NCI-H187 (cell line): ENCODE results near the gene CTNNA2.
"Not testable (repeated sequence)": the region's sequence is repeated elsewhere in the genome, so short reads cannot be mapped to it uniquely, and the experiment has no call there.

Source experiments
- DNase-seq, 2 experiments: peaks; one replicate each; lab custom pipeline; 2025; lab: John Stamatoyannopoulos, UW

CTNNA2 gene

DNA sequence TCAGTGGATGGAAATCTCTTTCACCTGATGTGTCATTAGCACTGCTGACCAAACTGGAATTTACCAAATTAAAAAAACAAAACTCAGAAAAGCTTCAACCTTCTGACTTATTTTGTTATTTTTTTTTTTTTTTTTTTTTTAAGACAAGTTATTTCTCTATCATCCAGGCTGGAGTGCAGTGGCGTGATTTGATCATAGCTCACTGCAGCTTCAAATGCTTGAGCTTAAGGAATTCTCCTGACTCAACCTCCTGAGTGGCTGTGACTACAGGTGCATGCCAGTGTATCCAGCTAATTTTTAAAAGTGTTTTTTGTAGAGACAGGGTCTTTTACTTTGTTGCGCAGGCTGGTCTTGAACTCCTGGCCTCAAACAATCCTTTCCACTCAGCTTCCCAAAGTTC is 636.1 kb downstream of the CTNNA2 start:
- no peak for DNase-seq

DNA sequence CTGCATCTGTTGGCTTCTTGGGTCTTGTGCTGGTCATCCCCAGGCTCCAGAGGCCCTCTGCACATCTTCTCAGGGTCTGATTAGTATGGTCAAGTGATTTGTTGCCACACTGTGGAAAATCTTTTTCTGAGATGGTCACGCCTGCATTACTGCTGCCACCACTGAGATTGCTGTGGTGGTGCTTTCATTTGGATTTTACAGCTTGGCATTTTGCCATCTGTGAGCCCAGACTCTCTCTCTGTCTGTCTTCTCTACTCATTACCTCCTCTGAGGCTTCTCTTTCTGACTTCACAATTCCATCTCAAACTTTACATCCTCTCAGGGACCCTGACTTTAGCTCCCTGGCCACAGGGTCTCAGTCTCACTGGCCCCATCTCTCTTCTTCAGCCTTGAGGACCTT is 637.1 kb downstream of the CTNNA2 start:
- DNase-seq = no peak

GRCh38 chr2:80151248-80151647 is 638.4 kb downstream of the CTNNA2 start:
- no peak for DNase-seq

DNA sequence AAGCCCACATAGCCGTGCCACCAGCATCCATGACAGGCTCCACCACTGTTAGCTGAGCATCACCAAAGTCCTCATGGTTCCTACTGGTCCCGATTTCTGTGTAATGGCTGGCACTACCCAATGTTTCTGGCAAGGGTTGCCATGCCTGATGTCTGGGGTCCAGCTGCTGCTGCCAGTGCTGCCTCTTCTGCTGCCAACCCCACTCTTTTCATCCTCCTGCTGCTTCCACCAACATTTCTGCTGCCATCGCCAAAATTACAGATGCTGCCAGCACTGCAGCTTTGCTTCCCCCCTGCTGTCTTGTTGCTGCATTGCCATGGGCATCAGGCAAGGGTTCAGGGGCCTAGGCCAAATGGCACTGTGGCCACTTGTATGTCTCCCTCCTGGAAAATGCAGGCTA is 638.8 kb downstream of the CTNNA2 start:
- no peak for DNase-seq

GRCh38 chr2:80153151-80153550 is 640.3 kb downstream of the CTNNA2 start:
- DNase-seq = no peak

GRCh38 chr2:80153768-80154167 is 640.9 kb downstream of the CTNNA2 start:
- DNase-seq = no peak

DNA sequence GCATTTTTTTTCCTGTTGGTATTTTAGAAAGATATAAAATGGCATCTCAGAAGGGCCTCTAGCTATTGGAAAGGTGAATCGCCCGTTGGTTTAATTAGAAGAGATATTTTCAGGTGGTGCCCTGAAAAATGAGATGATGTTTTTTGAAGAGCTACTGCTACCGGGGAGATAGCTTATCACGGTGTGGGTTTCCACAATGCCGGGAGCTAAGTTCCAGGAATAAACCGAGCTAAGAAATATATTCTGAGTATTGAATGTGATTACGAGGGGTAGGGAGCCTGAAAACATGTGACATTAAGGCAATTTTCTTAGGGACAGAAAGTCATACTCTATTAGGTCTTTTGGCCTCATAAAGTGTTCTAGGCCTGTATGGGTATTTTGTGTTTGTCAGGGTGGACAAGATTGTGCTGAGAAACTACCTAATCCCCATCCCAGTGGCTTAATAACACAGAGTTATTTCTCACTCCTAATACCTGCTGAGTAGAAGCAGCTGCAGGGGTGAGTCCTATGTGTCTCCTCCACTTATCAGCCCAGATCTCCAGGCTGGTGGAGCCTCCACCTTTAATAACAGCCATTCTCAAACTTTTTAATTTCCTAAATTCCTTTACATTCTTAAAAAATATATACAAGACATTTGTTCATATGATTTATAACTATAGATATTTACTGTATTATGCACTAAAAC is 641.5 kb downstream of the CTNNA2 start:
- no peak for DNase-seq

DNA sequence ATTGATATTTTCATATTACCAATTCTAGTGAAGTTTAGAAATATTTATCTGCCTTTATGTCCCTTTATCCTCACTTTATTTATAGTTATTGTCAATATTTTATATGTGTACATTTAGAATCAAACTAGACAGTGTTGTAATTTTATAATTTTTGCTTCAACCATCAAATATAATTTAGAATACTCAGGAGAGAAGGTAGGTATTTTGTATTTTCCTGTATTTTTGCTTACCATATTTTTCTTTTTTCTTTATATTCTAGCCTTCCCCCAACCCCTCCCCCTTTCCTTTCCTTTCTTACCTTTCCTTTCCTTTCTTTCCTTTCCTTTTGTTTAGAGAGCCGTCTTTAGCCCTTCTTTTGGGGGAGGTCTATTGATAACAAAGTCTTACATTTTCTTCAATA is 651.5 kb downstream of the CTNNA2 start:
- no peak for DNase-seq

DNA sequence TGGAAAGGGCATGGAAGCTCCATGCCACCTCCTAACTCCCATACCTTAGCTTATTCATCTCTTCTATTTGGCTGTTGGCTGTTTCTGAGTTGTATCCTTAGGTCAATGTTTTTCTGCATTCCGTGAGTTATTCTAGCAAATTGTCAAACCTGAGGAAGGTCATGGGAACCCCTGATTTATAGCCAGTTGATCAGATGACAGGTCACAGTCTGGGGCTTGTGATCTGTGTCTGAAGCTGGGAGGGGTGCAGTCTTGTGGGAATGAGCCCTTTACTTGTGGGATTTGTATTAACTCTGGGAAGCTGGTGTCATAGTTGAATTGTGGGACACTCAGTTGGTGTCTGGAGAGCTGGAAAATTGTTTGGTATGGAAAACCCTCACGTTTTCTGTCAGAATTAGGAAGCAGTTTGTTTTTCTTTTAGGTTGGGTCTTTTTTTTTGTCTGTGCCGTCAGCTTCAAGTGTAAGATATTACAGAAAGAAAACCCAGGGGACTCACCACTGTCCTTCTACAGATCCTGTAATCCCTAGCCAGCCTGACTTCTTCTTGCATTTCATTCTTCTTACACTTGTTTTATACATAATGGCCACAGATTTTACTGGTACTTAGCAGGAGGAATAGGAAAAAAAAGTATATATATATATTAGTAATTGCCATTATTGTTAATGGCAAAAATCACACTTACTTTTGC is 653.8 kb downstream of the CTNNA2 start:
- no peak for DNase-seq

DNA sequence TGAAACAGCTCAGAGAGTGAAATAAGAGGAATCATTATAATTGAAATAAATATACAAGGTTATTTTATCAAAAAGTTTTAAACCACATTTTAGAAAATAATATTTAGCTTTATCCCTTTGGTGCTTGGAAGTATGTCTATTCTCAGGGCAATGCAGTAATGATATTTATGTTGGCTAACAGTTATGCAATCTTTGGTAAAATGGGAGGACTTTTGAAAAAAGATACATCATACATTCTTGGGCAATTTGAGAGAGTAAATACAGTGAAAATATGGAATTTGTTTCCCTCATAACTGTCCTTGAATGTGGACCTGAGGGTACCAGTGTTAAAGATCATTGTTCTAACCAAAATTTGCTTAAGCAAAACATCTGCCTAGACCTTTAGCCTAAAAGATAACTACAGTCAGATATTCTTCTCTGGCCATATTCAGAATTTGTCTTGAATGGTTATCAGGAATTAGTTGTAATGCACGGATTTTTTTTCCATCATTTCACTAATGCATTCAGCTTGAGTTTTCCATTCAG is 654.5 kb downstream of the CTNNA2 start:
- no peak for DNase-seq

DNA sequence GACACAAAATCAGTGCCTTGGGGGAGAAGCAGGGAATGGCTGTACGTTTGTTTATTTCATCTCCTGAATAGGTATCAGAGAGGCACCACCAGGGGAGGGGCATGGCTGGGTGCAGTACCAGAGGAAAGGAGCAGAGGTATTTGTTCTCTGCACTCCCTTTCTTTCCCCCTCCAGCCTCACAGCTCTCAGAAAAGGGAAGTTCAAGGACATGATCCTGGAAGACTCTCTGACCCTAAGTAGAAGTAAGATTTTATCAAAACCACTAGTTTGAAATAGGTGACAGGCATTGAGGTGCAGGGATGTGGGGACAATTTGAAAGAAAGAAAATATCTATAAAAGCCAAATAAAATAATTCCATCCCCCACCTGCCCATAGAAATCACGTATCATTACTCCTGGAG is 655.2 kb downstream of the CTNNA2 start:
- DNase-seq = no peak

DNA sequence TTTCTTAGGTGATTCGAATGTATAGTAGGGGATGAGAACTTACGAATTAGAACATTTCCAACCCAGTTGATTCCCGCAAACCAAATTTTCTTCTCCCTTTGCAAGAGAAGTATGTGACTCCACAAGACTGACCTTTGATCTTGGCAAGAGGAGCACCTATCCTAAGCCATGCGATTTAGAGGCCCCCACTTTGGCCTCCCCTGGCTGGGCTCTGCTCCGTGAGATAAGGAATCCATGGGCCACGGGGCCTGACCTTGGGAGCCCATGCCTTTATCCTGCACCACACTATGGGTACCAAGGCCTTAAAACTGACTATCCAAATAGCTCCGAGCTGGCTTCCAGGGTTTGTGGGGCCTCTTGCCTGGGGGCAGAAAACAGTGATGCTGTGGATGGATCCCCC is 656.0 kb downstream of the CTNNA2 start:
- no peak for DNase-seq

DNA sequence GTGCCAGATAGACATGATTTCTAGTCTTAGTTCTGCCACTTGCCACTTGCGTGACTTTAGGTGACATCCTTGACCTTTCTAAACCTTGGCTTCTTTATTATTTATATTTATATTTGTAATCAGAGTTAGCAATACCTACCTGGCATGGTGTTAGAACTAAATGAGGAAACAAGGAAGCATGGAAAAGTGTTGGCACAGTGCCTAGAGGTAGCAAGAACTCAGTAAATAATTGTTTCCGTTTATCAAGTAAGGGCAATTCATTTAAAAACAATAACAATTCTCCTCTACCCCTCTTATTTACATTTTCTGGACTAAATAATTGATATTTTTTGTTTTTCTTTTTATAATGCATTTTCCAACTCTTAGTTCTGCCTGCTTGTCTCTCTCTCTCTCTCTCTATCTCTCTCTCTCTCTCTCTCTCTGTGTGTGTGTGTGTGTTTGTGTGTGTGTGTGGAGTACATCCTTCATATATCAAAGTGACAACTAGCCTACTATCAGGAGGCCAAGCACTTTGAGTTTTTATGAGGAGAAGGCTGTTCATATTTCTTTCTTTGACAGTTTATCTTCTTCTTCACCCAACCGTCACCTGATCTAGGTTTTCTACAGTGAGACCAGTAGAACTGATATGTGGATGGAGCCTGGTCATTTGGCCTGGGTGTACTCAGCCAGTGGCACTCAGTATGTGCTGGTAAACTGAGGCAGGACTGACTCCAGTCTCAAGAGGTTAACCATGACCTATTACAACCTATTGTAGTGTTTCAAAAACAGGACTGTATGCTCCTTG is 657.2 kb downstream of the CTNNA2 start:
- DNase-seq = no peak

GRCh38 chr2:80185091-80185490 is 672.2 kb downstream of the CTNNA2 start:
- DNase-seq = no peak

DNA sequence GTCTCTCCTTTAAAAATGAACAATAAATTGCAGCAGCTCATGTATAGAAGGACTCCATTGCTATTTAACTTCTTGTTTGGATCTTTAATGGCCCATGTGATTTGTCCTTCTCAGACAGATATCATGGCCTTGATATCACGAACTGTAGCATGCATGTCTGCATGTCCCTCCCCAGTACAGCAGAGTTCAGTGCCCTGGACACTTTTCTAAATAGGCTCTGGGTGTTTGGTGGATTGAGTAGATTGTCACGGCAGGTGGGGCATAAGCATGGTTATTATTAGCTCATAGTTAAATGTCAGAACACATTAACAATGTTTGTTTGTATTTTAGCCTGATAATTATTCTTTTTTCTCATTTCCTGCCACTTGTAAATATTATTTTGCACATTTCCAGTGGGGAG is 673.4 kb downstream of the CTNNA2 start:
- no peak for DNase-seq

GRCh38 chr2:80187156-80187555 is 674.3 kb downstream of the CTNNA2 start:
- no peak for DNase-seq

DNA sequence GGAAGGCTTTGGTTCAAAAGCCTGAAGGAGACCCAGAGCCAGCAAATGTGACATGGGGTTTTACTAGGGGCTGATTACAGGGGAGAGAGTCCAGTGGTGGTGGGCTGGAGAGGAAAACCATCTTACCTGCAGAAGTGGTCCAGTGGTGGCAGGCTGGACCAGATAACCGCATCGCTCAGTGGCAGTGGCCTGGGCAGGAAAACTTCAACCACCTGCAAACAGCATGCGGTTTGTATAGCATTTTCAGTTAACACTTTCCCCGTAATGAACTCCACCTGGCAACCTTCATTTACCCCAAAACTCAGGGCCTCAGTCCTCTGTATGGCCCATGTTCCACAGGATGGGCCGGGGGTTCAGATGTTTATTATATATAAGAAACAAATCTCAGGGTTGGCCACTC is 677.3 kb downstream of the CTNNA2 start:
- no peak for DNase-seq

- DNase-seq = no peak
These were observed 680.7 kb downstream of the CTNNA2 start for GRCh38 chr2:80193566-80193965.

DNA sequence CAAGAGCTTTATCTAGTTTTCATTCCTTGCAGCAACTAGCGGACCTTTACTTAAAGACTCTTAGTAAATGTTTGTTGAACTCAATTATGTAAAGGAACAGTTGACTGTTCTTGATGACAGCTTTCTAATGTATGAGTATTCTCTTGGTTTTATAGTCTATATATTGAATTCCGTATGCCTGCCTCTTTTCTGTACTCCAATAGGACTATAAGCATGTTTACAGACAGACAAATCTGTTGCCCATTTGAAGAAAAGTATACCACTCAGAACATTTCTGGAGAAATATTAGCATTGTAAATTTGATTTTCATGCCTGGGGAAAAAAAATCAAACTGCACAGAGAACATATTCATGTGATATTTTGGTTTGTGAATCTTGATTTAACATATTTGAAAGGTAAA is 682.2 kb downstream of the CTNNA2 start:
- no peak for DNase-seq

DNA sequence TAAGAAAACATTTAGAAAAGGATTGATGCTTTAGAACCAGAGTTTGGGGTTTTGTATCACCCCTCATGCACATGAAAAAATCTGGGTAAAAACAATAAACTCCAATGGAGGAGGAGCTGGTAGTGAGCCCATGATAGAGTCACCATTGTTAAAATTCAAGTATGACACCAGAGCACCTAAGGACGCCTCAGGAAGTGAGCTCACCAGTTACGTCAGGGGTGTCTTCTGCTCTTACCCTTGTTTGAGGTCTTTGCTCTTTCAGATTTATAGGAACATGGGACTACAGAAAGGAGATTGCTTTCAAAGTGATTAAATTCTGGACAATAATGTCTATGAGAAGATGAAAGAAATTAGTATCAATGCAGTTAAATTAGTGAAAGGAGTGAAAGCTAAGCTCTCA is 685.2 kb downstream of the CTNNA2 start:
- no peak for DNase-seq

DNA sequence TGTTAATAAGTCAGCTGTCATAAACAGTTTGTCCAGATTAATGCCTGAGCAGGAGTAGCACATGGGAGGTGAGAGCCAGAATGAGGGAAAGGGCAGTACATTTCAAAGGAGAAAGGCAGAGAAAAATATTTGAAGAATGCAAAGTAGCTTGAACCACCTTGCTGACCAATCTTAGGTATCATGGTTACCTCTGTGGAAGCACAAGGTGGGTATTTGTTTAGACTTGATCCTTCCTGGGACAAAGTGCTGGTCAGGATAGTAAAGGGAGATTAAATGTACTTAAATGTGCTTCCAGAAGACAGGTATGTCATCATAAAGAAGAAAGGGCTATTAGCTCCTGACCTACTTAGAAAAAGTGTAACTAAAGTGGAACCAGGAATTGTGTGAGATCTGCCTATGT is 686.7 kb downstream of the CTNNA2 start:
- DNase-seq = no peak

DNA sequence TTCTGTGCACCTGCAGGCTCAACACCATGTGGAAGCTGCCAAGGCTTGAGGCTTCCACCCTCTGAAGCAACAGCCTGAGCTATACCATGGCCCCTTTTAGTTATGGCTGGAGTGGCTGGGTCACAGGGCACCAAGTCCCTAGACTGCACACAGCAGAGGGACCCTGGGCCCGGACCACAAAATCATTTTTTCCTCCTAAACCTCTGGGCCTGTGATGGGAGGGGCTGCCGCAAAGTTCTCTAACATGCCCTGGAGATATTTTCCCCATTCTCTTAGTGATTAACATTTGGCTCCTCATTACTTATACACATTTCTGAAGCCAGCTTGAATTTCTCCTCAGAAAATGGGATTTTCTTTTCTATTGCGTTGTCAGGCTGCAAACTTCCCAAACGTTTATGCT is 691.1 kb downstream of the CTNNA2 start:
- DNase-seq = not testable (repeated sequence)

DNA sequence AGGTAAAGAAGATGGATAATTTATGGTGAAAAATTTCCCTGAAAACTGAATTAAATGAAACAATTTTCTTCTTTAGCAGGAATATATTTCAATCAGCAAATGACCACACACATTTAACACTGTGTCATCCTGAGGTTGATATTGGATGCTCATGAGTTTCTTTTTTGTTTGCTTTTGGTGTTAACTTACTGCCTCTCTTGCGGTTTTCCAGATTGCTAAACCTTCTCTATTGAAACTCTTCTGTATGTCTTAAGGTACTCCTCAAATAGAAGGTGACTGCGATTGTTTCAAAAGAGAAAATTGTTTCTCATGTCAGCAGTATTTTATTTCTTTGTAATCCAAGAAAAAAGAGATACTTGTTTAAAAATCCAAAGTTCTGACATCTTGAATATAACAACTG is 692.6 kb downstream of the CTNNA2 start:
- no peak for DNase-seq
